ENCODE measurements around the gene IL10RB. TPM values are rescaled to one million over a fixed set of nuclear protein-coding genes. Genes with fewer than 3 reads are reported as not detected.

The IL10RB gene
- total and polyA plus RNA-seq, 2 of the 8 experiments (the other 6 are each of a cell fraction or from before 2014, with no cell fraction given): 2.7 to 3.2 TPM

GRCh38 chr21:33293811-33294216, 27.6 kb downstream of the IL10RB start (continued):
- TF ChIP-seq CHD7 (IDR thresholded peaks at IDR 0.05; ENCODE audit: insufficient replicate concordance, low read length) (no peak), TBP (IDR thresholded peaks at IDR 0.05; ENCODE audit: low read depth, low read length) (no peak), RFX5 (IDR thresholded peaks at IDR 0.05; ENCODE audit: borderline replicate concordance, low read depth, low read length) (no peak), EZH2 (IDR thresholded peaks at IDR 0.05; ENCODE audit: low read depth, low read length, severe bottlenecking) (no peak), TCF12 (IDR thresholded peaks at IDR 0.05; ENCODE audit: low read depth, low read length) (no peak), POLR2A (IDR thresholded peaks at IDR 0.05; ENCODE audit: control extremely low read depth in 1 of 2, low read depth in 2 of 2, low read length in 2 of 2) (no peak), ZNF274 (IDR thresholded peaks at IDR 0.05; ENCODE audit: borderline replicate concordance, extremely low read depth, low read length) (no peak), CBX8 (IDR thresholded peaks at IDR 0.05; ENCODE audit: borderline replicate concordance, low read depth, low read length) (no peak), FOSL1 (IDR thresholded peaks at IDR 0.05; ENCODE audit: insufficient read depth, low read depth, low read length) (no peak)
- TF ChIP-seq, protein P1, sequence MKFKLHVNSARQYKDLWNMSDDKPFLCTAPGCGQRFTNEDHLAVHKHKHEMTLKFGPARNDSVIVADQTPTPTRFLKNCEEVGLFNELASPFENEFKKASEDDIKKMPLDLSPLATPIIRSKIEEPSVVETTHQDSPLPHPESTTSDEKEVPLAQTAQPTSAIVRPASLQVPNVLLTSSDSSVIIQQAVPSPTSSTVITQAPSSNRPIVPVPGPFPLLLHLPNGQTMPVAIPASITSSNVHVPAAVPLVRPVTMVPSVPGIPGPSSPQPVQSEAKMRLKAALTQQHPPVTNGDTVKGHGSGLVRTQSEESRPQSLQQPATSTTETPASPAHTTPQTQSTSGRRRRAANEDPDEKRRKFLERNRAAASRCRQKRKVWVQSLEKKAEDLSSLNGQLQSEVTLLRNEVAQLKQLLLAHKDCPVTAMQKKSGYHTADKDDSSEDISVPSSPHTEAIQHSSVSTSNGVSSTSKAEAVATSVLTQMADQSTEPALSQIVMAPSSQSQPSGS (IDR thresholded peaks at IDR 0.05; ENCODE audit: low read length): no peak

Data from H1 (cell line).